GM12891 (cell line): ENCODE data around the gene FARS2.

Source experiments
- POLR2A ChIP-seq: IDR thresholded peaks from 2 replicates; pipeline ENCODE4 v1.6.1; 2011; ENCODE audit warnings: low read depth, low read length, control low read depth
- POLR2AphosphoS5 ChIP-seq: IDR thresholded peaks from 2 replicates; pipeline ENCODE4 v1.6.1; 2011; ENCODE audit warnings: low read depth, low read length, control low read depth
- TAF1 ChIP-seq: IDR thresholded peaks from 2 replicates; pipeline ENCODE4 v1.6.1; 2011; ENCODE audit warnings: low read depth, low read length, control low read depth

DNA sequence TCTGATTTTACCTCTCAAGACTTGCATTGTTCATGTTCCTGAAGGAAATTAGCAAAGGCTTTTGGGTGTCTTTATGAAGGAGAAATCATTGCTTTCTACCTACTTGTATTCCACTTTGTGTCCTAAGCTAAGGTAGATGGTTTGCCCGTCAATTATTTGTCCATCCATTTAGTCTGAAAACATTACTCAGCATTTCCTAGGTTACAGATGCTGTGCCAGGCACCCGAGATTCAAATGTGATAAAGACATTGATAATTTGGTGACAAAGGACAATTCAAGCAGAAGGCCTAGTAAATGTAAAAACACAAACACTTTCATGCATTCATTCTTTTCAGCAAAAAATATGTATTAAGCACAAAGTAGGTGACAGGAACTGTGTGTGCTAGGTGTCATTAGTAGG, 251.1 kb downstream of the FARS2 start:
- TF ChIP-seq POLR2A (no peak), POLR2AphosphoS5 (no peak), TAF1 (no peak)
